ENCODE measurements around the gene CAV2.

The CAV2 gene

GRCh38 chr7:116557066-116557585 lies 57.6 kb downstream of the CAV2 start:
- H3K27me3 ChIP-seq (ENCODE audit: insufficient read depth, poor library complexity, severe bottlenecking) = no peaks in the 10 kb centered on the region
- no peaks in the 10 kb centered on the region for H3K9me3 ChIP-seq (ENCODE audit: severe bottlenecking)
- DNase-seq (ENCODE audit: low spot score) (no peak), ATAC-seq (ENCODE audit: low read depth) (no peak)
- H3K27ac ChIP-seq (ENCODE audit: poor library complexity, severe bottlenecking) = peak overlapping the region; percentile 34
- peaks cover 22% of the 10 kb centered on the region for H3K4me1 ChIP-seq (ENCODE audit: insufficient read depth, poor library complexity, severe bottlenecking)
- peaks cover 85% of the 10 kb centered on the region for H3K36me3 ChIP-seq (ENCODE audit: low read depth)
- TF ChIP-seq CTCF (IDR thresholded peaks at IDR 0.05; ENCODE audit: poor library complexity, severe bottlenecking) = no peak
- H3K4me3 ChIP-seq (ENCODE audit: severe bottlenecking) = no peak overlapping the region

GRCh38 chr7:116557901-116558300 lies 58.4 kb downstream of the CAV2 start:
- DNase-seq (ENCODE audit: low spot score) = no peak
- peak overlapping the region; percentile 34 for H3K27ac ChIP-seq (ENCODE audit: poor library complexity, severe bottlenecking)
- H3K27me3 ChIP-seq (ENCODE audit: insufficient read depth, poor library complexity, severe bottlenecking) = no peaks in the 10 kb centered on the region
- ATAC-seq (ENCODE audit: low read depth) = no peak
- H3K9me3 ChIP-seq (ENCODE audit: severe bottlenecking) = no peaks in the 10 kb centered on the region
- peaks cover 16% of the 10 kb centered on the region for H3K4me1 ChIP-seq (ENCODE audit: insufficient read depth, poor library complexity, severe bottlenecking)
- H3K4me3 ChIP-seq (ENCODE audit: severe bottlenecking) = no peak overlapping the region
- no peak for TF ChIP-seq CTCF (IDR thresholded peaks at IDR 0.05; ENCODE audit: poor library complexity, severe bottlenecking)
- peaks cover 78% of the 10 kb centered on the region for H3K36me3 ChIP-seq (ENCODE audit: low read depth)

All from RWPE2 (cell line).